IMR-90 (cell line): ENCODE measurements around the gene PSMA1. TPM values are rescaled to one million over a fixed set of nuclear protein-coding genes. Genes with fewer than 3 reads are reported as not detected.

Experiments
- ATAC-seq: fragments of 200-7000 bp; cut with Tn5 transposase; 2 replicates; pipeline ENCODE4 v1.9.1; 2020; ENCODE audit warnings: low read depth, mild to moderate bottlenecking, moderate library complexity
- BruUV-seq: library from RNA; stranded (reverse); fragments of 400-500 nt; replicated peaks from 2 replicates; lab custom pipeline; 2021; lab: Mats Ljungman, UMichigan
- CTCF ChIA-PET: fragments of 300-600 bp; formaldehyde crosslinking; extraction: SDS; loops from one replicate; lab custom pipeline; 2021; ENCODE audit warnings: antibody characterized with exemption; lab: Yijun Ruan, JAX
- POLR2A ChIA-PET: fragments of 300-600 bp; sonication (Branson Sonifier 250); formaldehyde crosslinking; loops from one replicate; lab custom pipeline; 2022; ENCODE audit warnings: antibody characterized with exemption; ENCODE audit not compliant: unreplicated experiment; lab: Charles Lee
- DNase-seq: peaks from one replicate; pipeline ENCODE4 v3.0.0; 2013
- H2AFZ ChIP-seq: replicated peaks from 2 replicates; pipeline ENCODE3; 2013; ENCODE audit warnings: low read length, mild to moderate bottlenecking; ENCODE audit not compliant: poor library complexity
- H2AK5ac ChIP-seq: 2 replicates; pipeline ENCODE4 v1.6.1; 2013; ENCODE audit warnings: low read depth, low read length, inconsistent platforms
- H2AK9ac ChIP-seq: replicated peaks from 2 replicates; pipeline ENCODE3; 2013; ENCODE audit warnings: mild to moderate bottlenecking, low read depth, low read length, moderate library complexity; ENCODE audit not compliant: poor library complexity
- H2BK120ac ChIP-seq: 2 replicates; pipeline ENCODE4 v1.6.1; 2013; ENCODE audit warnings: low read depth, low read length, inconsistent platforms
- H2BK15ac ChIP-seq: 3 replicates; pipeline ENCODE4 v1.6.1; 2013; ENCODE audit warnings: low read depth, low read length, inconsistent platforms
- H2BK20ac ChIP-seq: 2 replicates; pipeline ENCODE4 v1.6.1; 2013; ENCODE audit warnings: low read depth, mild to moderate bottlenecking, inconsistent platforms, low read length, moderate library complexity
- H2BK5ac ChIP-seq: 2 replicates; pipeline ENCODE4 v1.6.1; 2013; ENCODE audit warnings: mild to moderate bottlenecking, low read depth, low read length, inconsistent platforms; ENCODE audit not compliant: poor library complexity, severe bottlenecking
- H3K14ac ChIP-seq: replicated peaks from 2 replicates; pipeline ENCODE4 v1.6.1; 2013; ENCODE audit warnings: low read depth, low read length, inconsistent platforms
- H3K18ac ChIP-seq: 2 replicates; pipeline ENCODE4 v1.6.1; 2013; ENCODE audit warnings: low read depth, low read length, control low read depth
- H3K23ac ChIP-seq: 2 replicates; pipeline ENCODE4 v1.6.1; 2013; ENCODE audit warnings: low read depth, low read length, inconsistent platforms
- H3K27ac ChIP-seq: 2 replicates; pipeline ENCODE4 v1.5.1; 2013; ENCODE audit warnings: mild to moderate bottlenecking, control low read depth, low read length; ENCODE audit not compliant: insufficient read depth
- H3K27me3 ChIP-seq: 2 replicates; pipeline ENCODE4 v1.6.1; 2013; ENCODE audit warnings: low read length; ENCODE audit not compliant: control insufficient read depth, insufficient read depth
- H3K36me3 ChIP-seq: 2 replicates; pipeline ENCODE4 v1.6.1; 2013; ENCODE audit warnings: low read length, mixed read lengths; ENCODE audit not compliant: control insufficient read depth, insufficient read depth
- H3K4ac ChIP-seq: 2 replicates; pipeline ENCODE4 v1.6.1; 2013; ENCODE audit warnings: low read depth, low read length, inconsistent platforms
- H3K4me1 ChIP-seq: 2 replicates; pipeline ENCODE4 v1.6.1; 2013; ENCODE audit warnings: low read length, mixed read lengths; ENCODE audit not compliant: control insufficient read depth, insufficient read depth
- H3K4me2 ChIP-seq: 2 replicates; pipeline ENCODE4 v1.6.1; 2013; ENCODE audit warnings: low read depth, mild to moderate bottlenecking, control low read depth, low read length, moderate library complexity
- H3K4me3 ChIP-seq: 2 replicates; pipeline ENCODE4 v1.5.1; 2013; ENCODE audit warnings: low read depth, mild to moderate bottlenecking, control low read depth, low read length, moderate library complexity; ENCODE audit not compliant: insufficient read depth
- H3K56ac ChIP-seq: 2 replicates; pipeline ENCODE4 v1.6.1; 2013; ENCODE audit warnings: low read length, inconsistent platforms; ENCODE audit not compliant: insufficient read depth; ENCODE audit errors: extremely low read depth
- H3K79me1 ChIP-seq, 2 experiments: 2 replicates each; pipeline ENCODE4 v1.6.1; 2013; ENCODE audit warnings: low read length in 2 of 2, inconsistent platforms in 1 of 2, low read depth in 1 of 2
- H3K9ac ChIP-seq: 2 replicates; pipeline ENCODE4 v1.6.1; 2013; ENCODE audit warnings: low read depth, low read length, control low read depth
- H3K9me1 ChIP-seq: 2 replicates; pipeline ENCODE4 v1.6.1; 2013; ENCODE audit warnings: low read length, inconsistent platforms; ENCODE audit not compliant: insufficient read depth
- H3K9me3 ChIP-seq: 2 replicates; pipeline ENCODE4 v1.6.1; 2013; ENCODE audit warnings: low read length; ENCODE audit not compliant: control insufficient read depth, insufficient read depth
- H4K20me1 ChIP-seq: 2 replicates; pipeline ENCODE4 v1.6.1; 2013; ENCODE audit warnings: low read length, inconsistent platforms; ENCODE audit not compliant: insufficient read depth
- H4K5ac ChIP-seq: 2 replicates; pipeline ENCODE4 v1.6.1; 2013; ENCODE audit warnings: mild to moderate bottlenecking, low read depth, low read length, control low read depth
- H4K8ac ChIP-seq, 2 experiments: 2 replicates each; pipeline ENCODE4 v1.6.1; 2013; ENCODE audit warnings: low read depth in 2 of 2, low read length in 2 of 2, control low read depth in 1 of 2, inconsistent platforms in 1 of 2
- H4K91ac ChIP-seq: 2 replicates; pipeline ENCODE4 v1.6.1; 2013; ENCODE audit warnings: low read depth, low read length, inconsistent platforms; ENCODE audit not compliant: insufficient read depth
- CEBPB ChIP-seq: IDR thresholded peaks from 2 replicates; pipeline ENCODE4 v1.6.1; 2012; ENCODE audit warnings: low read depth, low read length, improper control_type of control experiment
- CHD1 ChIP-seq: IDR thresholded peaks from 2 replicates; pipeline ENCODE4 v1.6.1; 2012; ENCODE audit warnings: low read depth, low read length, improper control_type of control experiment
- ELK1 ChIP-seq: fragments of 150-350 bp; IDR thresholded peaks from 2 replicates; pipeline ENCODE4 v1.6.1; 2016; ENCODE audit warnings: low read depth, mild to moderate bottlenecking, low read length, moderate library complexity, borderline replicate concordance
- FOS ChIP-seq: fragments of 150-350 bp; IDR thresholded peaks from 2 replicates; pipeline ENCODE4 v1.6.1; 2016; ENCODE audit warnings: low read depth, low read length
- MAZ ChIP-seq: IDR thresholded peaks from 2 replicates; pipeline ENCODE4 v1.6.1; 2012; ENCODE audit warnings: low read depth, mild to moderate bottlenecking, low read length, improper control_type of control experiment, moderate library complexity, borderline replicate concordance
- MXI1 ChIP-seq: IDR thresholded peaks from 2 replicates; pipeline ENCODE4 v1.6.1; 2012; ENCODE audit warnings: low read depth, mild to moderate bottlenecking, low read length, moderate library complexity, borderline replicate concordance
- NFE2L2 ChIP-seq: fragments of 150-350 bp; IDR thresholded peaks from 2 replicates; pipeline ENCODE4 v1.6.1; 2016; ENCODE audit warnings: low read depth, mild to moderate bottlenecking, low read length
- RAD21 ChIP-seq: IDR thresholded peaks from 2 replicates; pipeline ENCODE4 v1.6.1; 2012; ENCODE audit warnings: low read length, improper control_type of control experiment
- RCOR1 ChIP-seq: IDR thresholded peaks from 2 replicates; pipeline ENCODE4 v1.6.1; 2012; ENCODE audit warnings: mild to moderate bottlenecking, low read length, improper control_type of control experiment; ENCODE audit not compliant: insufficient replicate concordance
- RFX5 ChIP-seq: IDR thresholded peaks from 2 replicates; pipeline ENCODE4 v1.8.0; 2012; ENCODE audit warnings: low read depth, mild to moderate bottlenecking, low read length, moderate library complexity
- SMC3 ChIP-seq: fragments of 150-350 bp; IDR thresholded peaks from 2 replicates; pipeline ENCODE4 v1.6.1; 2016; ENCODE audit warnings: low read depth, mild to moderate bottlenecking, antibody characterized with exemption, low read length, moderate library complexity
- WGBS, 2 experiments: methylation state at CpG; one replicate each; pipeline versions ENCODE4 v1.1.5 to v1.1.7; 2013; ENCODE audit warnings: missing lambda C conversion rate in 2 of 2; ENCODE audit not compliant: insufficient read length in 1 of 2; ENCODE audit errors: extremely low coverage in 2 of 2; 5-methylcytosine and 5-hydroxymethylcytosine counted together
- dilution Hi-C: fragments of 300-500 bp; cut with HindIII; formaldehyde crosslinking; loops from one replicate; pipeline ENCODE4 v1.14.3; 2018; ENCODE audit warnings: low sequenced_read_pairs; ENCODE audit not compliant: unreplicated experiment
- in situ Hi-C: fragments of 300-500 bp; cut with MboI; formaldehyde crosslinking; loops from 3 replicates; pipeline ENCODE4 v1.14.3; 2019; ENCODE audit warnings: low sequenced_read_pairs, inconsistent platforms, mixed read lengths
- intact Hi-C: fragments of 100-400 bp; cut with micrococcal nuclease; formaldehyde crosslinking; loops from 2 replicates; pipeline ENCODE4 v1.10.0; 2022
- polyA plus RNA-seq, 3 experiments: library from polyadenylated mRNA; depleted of rRNA; stranded (reverse); fragments of >200 nt; gene quantifications; 2 replicates each; pipeline ENCODE4 v1.2.3, GENCODE V29; 2012; ENCODE audit warnings: low replicate concordance in 1 of 3
- total RNA-seq: library from RNA; depleted of rRNA; stranded (reverse); fragments of >200 nt; gene quantifications from 2 replicates; pipeline ENCODE4 v1.2.3, GENCODE V29; 2012
- TF ChIP-seq, protein P1 (sequence below): conservative IDR thresholded peaks from 2 replicates; pipeline ENCODE4 v1.5.1; 2012; ENCODE audit warnings: mild to moderate bottlenecking, low read depth, low read length, improper control_type of control experiment
- TF ChIP-seq, protein P2 (sequence below): fragments of 150-350 bp; IDR thresholded peaks from 2 replicates; pipeline ENCODE4 v1.6.1; 2017; ENCODE audit warnings: mild to moderate bottlenecking, antibody characterized with exemption, low read length, low read depth

PSMA1 gene
- total and polyA plus RNA-seq, 2 of the 4 experiments (the other 2 are of a cell fraction), result 179 to 194 TPM

DNA sequence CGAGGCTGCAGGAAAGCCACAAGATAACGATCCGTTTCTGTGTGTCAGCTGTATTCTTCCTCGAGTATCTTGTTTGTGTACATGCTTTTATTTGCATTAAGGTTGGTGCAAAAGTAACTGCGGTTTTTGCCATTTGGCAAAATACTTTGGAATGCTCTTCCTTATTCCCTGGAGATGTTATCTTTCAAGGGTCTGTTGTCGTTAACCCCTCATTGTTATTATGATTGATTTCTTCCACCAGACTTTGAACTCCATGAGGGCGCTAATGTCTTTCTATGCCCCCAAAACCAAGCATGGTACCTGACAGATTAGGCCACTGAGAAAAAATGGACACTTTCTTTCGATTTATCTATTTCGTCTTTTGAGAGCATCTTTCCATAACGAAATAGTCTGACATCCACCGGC, 563 bp upstream of the PSMA1 start (continued):
- TF ChIP-seq, protein P1, sequence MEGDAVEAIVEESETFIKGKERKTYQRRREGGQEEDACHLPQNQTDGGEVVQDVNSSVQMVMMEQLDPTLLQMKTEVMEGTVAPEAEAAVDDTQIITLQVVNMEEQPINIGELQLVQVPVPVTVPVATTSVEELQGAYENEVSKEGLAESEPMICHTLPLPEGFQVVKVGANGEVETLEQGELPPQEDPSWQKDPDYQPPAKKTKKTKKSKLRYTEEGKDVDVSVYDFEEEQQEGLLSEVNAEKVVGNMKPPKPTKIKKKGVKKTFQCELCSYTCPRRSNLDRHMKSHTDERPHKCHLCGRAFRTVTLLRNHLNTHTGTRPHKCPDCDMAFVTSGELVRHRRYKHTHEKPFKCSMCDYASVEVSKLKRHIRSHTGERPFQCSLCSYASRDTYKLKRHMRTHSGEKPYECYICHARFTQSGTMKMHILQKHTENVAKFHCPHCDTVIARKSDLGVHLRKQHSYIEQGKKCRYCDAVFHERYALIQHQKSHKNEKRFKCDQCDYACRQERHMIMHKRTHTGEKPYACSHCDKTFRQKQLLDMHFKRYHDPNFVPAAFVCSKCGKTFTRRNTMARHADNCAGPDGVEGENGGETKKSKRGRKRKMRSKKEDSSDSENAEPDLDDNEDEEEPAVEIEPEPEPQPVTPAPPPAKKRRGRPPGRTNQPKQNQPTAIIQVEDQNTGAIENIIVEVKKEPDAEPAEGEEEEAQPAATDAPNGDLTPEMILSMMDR, result no peak

DNA sequence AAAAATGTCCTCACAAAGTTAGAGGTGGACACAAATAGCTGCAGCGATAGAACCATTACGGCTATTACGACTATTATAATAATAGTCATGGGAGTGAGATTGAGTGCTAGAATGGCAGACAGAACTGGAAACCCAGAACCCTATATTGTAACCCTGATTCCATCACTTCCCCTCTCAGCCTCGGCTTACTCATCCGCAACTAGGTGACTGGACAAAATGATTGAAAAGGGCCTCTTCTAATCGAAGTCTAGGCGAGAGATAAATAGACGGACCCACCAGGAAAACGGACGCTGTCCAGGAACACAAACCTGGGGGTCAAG, 629 bp downstream of the PSMA1 start:
- H3K9me1 ChIP-seq, result no peaks in the 10 kb centered on the region
- peak overlapping the region; percentile 95 for H2AK9ac ChIP-seq
- no peak overlapping the region for H2BK20ac ChIP-seq
- DNase-seq, result peak; percentile 41
- peak overlapping the region; percentile 95 for H2AFZ ChIP-seq
- no peak overlapping the region for H2BK15ac ChIP-seq
- peak overlapping the region; percentile 96 for H3K9ac ChIP-seq
- peak overlapping the region; percentile 92 for H2BK5ac ChIP-seq
- BruUV-seq, result no TSS peak
- peak overlapping the region; percentile 90 for H3K4me2 ChIP-seq
- no CpG with 5 or more reads among the region's 10 CpGs for WGBS, 2 experiments
- CTCF ChIA-PET, result no interaction called here
- no peaks in the 10 kb centered on the region; the same call in 1 of the 2 replicates for H3K4me1 ChIP-seq
- peak; percentile 18 for ATAC-seq
- H4K91ac ChIP-seq, result peak overlapping the region; percentile 87; the same call in 1 of the 2 replicates
- peak overlapping the region; percentile 70 to 97 for H4K8ac ChIP-seq
- H3K9me3 ChIP-seq, result no peaks in the 10 kb centered on the region
- peak overlapping the region; percentile 81 for H3K4me3 ChIP-seq
- POLR2A ChIA-PET, result interaction anchor here (1.5 kb wide), 1 partner anchor 19 kb away, joined by 3 read pairs; no protein-coding TSS in a partner anchor
- dilution Hi-C loops, result no loop called here
- H3K4ac ChIP-seq, result peak overlapping the region; percentile 95
- intact Hi-C loops, result no loop called here
- H3K27ac ChIP-seq, result peak overlapping the region; percentile 95
- H4K5ac ChIP-seq, result peak overlapping the region; percentile 84
- in situ Hi-C loops, result no loop called here
- H3K18ac ChIP-seq, result peak overlapping the region; percentile 4; the same call in 1 of the 2 replicates
- H3K56ac ChIP-seq, result peak overlapping the region; percentile 93
- peak overlapping the region; percentile 96 for H3K23ac ChIP-seq
- no peaks in the 10 kb centered on the region for H3K27me3 ChIP-seq
- peak overlapping the region; percentile 79; the same call in 1 of the 2 replicates for H2AK5ac ChIP-seq
- peaks cover 9% of the 10 kb centered on the region for H3K36me3 ChIP-seq
- peak overlapping the region; percentile 96 for H3K14ac ChIP-seq
- peak overlapping the region; percentile 7; the same call in 1 of the 2 replicates for H2BK120ac ChIP-seq
- H4K20me1 ChIP-seq, result peaks cover 13% of the 10 kb centered on the region; the same call in 1 of the 2 replicates
- peaks cover 17 to 23% of the 10 kb centered on the region in 2 experiments; a peak in 3 of 4 replicates for H3K79me1 ChIP-seq
- TF ChIP-seq RAD21 (no peak), FOS (no peak), MXI1 (no peak), RCOR1 (no peak), CEBPB (no peak), SMC3 (no peak), CHD1 (no peak), MAZ (no peak), NFE2L2 (no peak), ELK1 (no peak), RFX5 (no peak)
- TF ChIP-seq, protein P2, sequence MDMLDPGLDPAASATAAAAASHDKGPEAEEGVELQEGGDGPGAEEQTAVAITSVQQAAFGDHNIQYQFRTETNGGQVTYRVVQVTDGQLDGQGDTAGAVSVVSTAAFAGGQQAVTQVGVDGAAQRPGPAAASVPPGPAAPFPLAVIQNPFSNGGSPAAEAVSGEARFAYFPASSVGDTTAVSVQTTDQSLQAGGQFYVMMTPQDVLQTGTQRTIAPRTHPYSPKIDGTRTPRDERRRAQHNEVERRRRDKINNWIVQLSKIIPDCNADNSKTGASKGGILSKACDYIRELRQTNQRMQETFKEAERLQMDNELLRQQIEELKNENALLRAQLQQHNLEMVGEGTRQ, result no peak
